ENCODE data around the gene RAD51B.

DNA sequence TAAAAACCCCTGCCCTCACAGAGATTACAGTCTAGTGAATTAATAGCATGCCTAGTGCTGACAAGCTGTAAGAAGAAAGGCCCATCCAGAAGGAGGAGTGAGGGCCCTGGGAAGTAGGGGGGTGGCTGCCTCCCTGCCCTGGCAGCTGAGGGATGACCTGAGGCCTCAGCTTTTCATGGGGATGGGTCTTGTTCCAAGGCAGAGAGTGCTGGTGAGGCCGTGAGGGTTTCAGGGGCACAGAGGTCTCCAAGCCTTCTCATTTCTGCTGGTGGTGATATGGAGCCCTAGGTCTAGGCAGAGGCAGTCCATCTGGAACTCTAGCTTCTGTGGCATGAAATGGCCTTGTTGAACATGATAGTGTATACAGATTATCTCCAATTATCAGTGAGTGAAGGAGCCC is 858.9 kb downstream of the RAD51B start:
- TF ChIP-seq TEAD4 (CRISPR knock-in tag; IDR thresholded peaks at IDR 0.05), result no peak
- TF ChIP-seq, protein P1, sequence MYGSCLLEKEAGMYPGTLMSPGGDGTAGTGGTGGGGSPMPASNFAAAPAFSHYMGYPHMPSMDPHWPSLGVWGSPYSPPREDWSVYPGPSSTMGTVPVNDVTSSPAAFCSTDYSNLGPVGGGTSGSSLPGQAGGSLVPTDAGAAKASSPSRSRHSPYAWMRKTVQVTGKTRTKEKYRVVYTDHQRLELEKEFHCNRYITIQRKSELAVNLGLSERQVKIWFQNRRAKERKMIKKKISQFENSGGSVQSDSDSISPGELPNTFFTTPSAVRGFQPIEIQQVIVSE (CRISPR knock-in tag; IDR thresholded peaks at IDR 0.05; ENCODE audit: borderline replicate concordance), result no peak
- TF ChIP-seq, protein P2, sequence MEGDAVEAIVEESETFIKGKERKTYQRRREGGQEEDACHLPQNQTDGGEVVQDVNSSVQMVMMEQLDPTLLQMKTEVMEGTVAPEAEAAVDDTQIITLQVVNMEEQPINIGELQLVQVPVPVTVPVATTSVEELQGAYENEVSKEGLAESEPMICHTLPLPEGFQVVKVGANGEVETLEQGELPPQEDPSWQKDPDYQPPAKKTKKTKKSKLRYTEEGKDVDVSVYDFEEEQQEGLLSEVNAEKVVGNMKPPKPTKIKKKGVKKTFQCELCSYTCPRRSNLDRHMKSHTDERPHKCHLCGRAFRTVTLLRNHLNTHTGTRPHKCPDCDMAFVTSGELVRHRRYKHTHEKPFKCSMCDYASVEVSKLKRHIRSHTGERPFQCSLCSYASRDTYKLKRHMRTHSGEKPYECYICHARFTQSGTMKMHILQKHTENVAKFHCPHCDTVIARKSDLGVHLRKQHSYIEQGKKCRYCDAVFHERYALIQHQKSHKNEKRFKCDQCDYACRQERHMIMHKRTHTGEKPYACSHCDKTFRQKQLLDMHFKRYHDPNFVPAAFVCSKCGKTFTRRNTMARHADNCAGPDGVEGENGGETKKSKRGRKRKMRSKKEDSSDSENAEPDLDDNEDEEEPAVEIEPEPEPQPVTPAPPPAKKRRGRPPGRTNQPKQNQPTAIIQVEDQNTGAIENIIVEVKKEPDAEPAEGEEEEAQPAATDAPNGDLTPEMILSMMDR (IDR thresholded peaks at IDR 0.05), result no peak
- TF ChIP-seq CBFB (CRISPR knock-in tag; IDR thresholded peaks at IDR 0.05; ENCODE audit: low read depth), result no peak
- no peak for TF ChIP-seq ETV6 (CRISPR knock-in tag; IDR thresholded peaks at IDR 0.05)
- TF ChIP-seq SP1 (CRISPR knock-in tag; conservative IDR thresholded peaks at IDR 0.05), result no peak
